Activated B cell treated with CpG ODN at 0.5 μM for 24 hours (primary cell): Measurements from ENCODE around the gene AASDH. TPM values are rescaled to one million over a fixed set of nuclear protein-coding genes. Genes with fewer than 3 reads are reported as not detected.

ENCODE experiments used
- ATAC-seq: fragments of 200-7000 bp; cut with Tn5 transposase; one replicate; pipeline ENCODE4 v1.10.0; 2021; ENCODE audit warnings: low read depth, mild to moderate bottlenecking, moderate library complexity
- CTCF ChIA-PET: fragments of 350-600 bp; sonication (Branson Sonifier 250); formaldehyde crosslinking; loops from one replicate; lab custom pipeline; 2021; ENCODE audit warnings: antibody characterized with exemption; lab: Charles Lee
- POLR2A ChIA-PET: fragments of 350-600 bp; sonication (Branson Sonifier 250); formaldehyde crosslinking; loops from one replicate; lab custom pipeline; 2021; ENCODE audit warnings: antibody characterized with exemption; lab: Charles Lee
- DNase-seq: peaks from one replicate; pipeline ENCODE4 v3.0.0; 2022
- H3K27ac Mint-ChIP-seq: one replicate; pipeline ENCODE4 v1.8.0; 2020; ENCODE audit warnings: mixed read lengths
- H3K27me3 Mint-ChIP-seq: one replicate; pipeline ENCODE4 v1.8.0; 2021; ENCODE audit warnings: mixed read lengths
- H3K36me3 Mint-ChIP-seq: one replicate; pipeline ENCODE4 v1.8.0; 2021; ENCODE audit warnings: low read depth, mixed read lengths
- H3K4me1 Mint-ChIP-seq: one replicate; pipeline ENCODE4 v1.8.0; 2021; ENCODE audit warnings: mixed read lengths
- H3K4me3 Mint-ChIP-seq: one replicate; pipeline ENCODE4 v1.8.0; 2020; ENCODE audit warnings: mild to moderate bottlenecking, mixed read lengths
- H3K9me3 Mint-ChIP-seq: one replicate; pipeline ENCODE4 v1.8.0; 2020; ENCODE audit warnings: mixed read lengths
- CTCF ChIP-seq: fragments of 200-600 bp; IDR thresholded peaks from one replicate; pipeline ENCODE4 v1.8.0; 2022; ENCODE audit warnings: antibody characterized with exemption, mild to moderate bottlenecking
- intact Hi-C: fragments of 100-400 bp; cut with micrococcal nuclease; formaldehyde crosslinking; loops from one replicate; pipeline ENCODE4 v1.15.1; 2024
- total RNA-seq: library from RNA; stranded (reverse); gene quantifications from 2 replicates; pipeline ENCODE4 v1.2.3, GENCODE V29; 2022

AASDH gene
- total RNA-seq, 1 donor from 2014 or later: 12.8 TPM

GRCh38 chr4:56308384-56308783 lies 78.9 kb downstream of the AASDH start:
- intact Hi-C loops: loop anchor here (10.0 kb wide), 1 partner anchor 444 kb away; no protein-coding TSS in a partner anchor
- no peaks in the 10 kb centered on the region for H3K4me1 Mint-ChIP-seq
- H3K27ac Mint-ChIP-seq: no peak overlapping the region
- H3K36me3 Mint-ChIP-seq: no peaks in the 10 kb centered on the region
- H3K9me3 Mint-ChIP-seq: no peaks in the 10 kb centered on the region
- H3K27me3 Mint-ChIP-seq: no peaks in the 10 kb centered on the region
- no peak for ATAC-seq
- no peak for DNase-seq
- ChIA-PET CTCF (no interaction called here), POLR2A (no interaction called here)
- H3K4me3 Mint-ChIP-seq: no peak overlapping the region
- TF ChIP-seq CTCF: no peak

- POLR2A ChIA-PET: no interaction called here
- intact Hi-C loops: loop anchor here (10.0 kb wide), 1 partner anchor 443 kb away; no protein-coding TSS in a partner anchor
- ATAC-seq: no peak
- H3K27ac Mint-ChIP-seq: no peak overlapping the region
- no peak overlapping the region for H3K4me3 Mint-ChIP-seq
- no peaks in the 10 kb centered on the region for H3K9me3 Mint-ChIP-seq
- H3K4me1 Mint-ChIP-seq: no peaks in the 10 kb centered on the region
- no peaks in the 10 kb centered on the region for H3K27me3 Mint-ChIP-seq
- TF ChIP-seq CTCF: no peak
- no peak for DNase-seq
- CTCF ChIA-PET: no interaction called here
- no peaks in the 10 kb centered on the region for H3K36me3 Mint-ChIP-seq
Measured at GRCh38 chr4:56307423-56307822, 79.9 kb downstream of the AASDH start.

- CTCF ChIA-PET: no interaction called here
- ATAC-seq (no peak), DNase-seq (no peak)
- POLR2A ChIA-PET: no interaction called here
- H3K36me3 Mint-ChIP-seq: no peaks in the 10 kb centered on the region
- intact Hi-C loops: loop anchor here (10.0 kb wide), 1 partner anchor 441 kb away; no protein-coding TSS in a partner anchor
- H3K9me3 Mint-ChIP-seq: no peaks in the 10 kb centered on the region
- TF ChIP-seq CTCF: no peak
- H3K4me1 Mint-ChIP-seq: peaks cover 6% of the 10 kb centered on the region
- H3K4me3 Mint-ChIP-seq: no peak overlapping the region
- no peak overlapping the region for H3K27ac Mint-ChIP-seq
- no peaks in the 10 kb centered on the region for H3K27me3 Mint-ChIP-seq
Measured at GRCh38 chr4:56305390-56305789, 81.9 kb downstream of the AASDH start.

- ATAC-seq: no peak
- no peak for TF ChIP-seq CTCF
- ChIA-PET CTCF (no interaction called here), POLR2A (no interaction called here)
- no peak overlapping the region for H3K27ac Mint-ChIP-seq
- no peaks in the 10 kb centered on the region for H3K36me3 Mint-ChIP-seq
- no peak for DNase-seq
- H3K4me3 Mint-ChIP-seq: no peak overlapping the region
- H3K9me3 Mint-ChIP-seq: no peaks in the 10 kb centered on the region
- H3K27me3 Mint-ChIP-seq: no peaks in the 10 kb centered on the region
- intact Hi-C loops: loop anchor here (5.0 to 10.0 kb wide), 2 partner anchors 417 to 439 kb away; no protein-coding TSS in a partner anchor
- peaks cover 6% of the 10 kb centered on the region for H3K4me1 Mint-ChIP-seq
Measured at GRCh38 chr4:56303921-56304320, 83.4 kb downstream of the AASDH start.

- Mint-ChIP-seq H3K9me3 (no peaks in the 10 kb centered on the region), H3K4me1 (peaks cover 6% of the 10 kb centered on the region), H3K27ac (no peak overlapping the region), H3K4me3 (no peak overlapping the region), H3K36me3 (no peaks in the 10 kb centered on the region), H3K27me3 (no peaks in the 10 kb centered on the region)
- no peak for TF ChIP-seq CTCF
- DNase-seq (no peak), ATAC-seq (no peak)
- CTCF ChIA-PET: interaction anchor here (3.4 kb wide), 1 partner anchor 355 kb away, joined by 24 read pairs; the partner anchor contains the start of gene CEP135
- intact Hi-C loops: loop anchor here (5.0 to 10.0 kb wide), 2 partner anchors 415 to 438 kb away; no protein-coding TSS in a partner anchor
- POLR2A ChIA-PET: no interaction called here
Measured at GRCh38 chr4:56302760-56303159, 84.5 kb downstream of the AASDH start.
